ENCODE measurements around the gene ME2. TPM values are rescaled to one million over a fixed set of nuclear protein-coding genes. Genes with fewer than 3 reads are reported as not detected.

Gene ME2
- total RNA-seq: 73.2 and 98.4 TPM in 2 replicates

DNA sequence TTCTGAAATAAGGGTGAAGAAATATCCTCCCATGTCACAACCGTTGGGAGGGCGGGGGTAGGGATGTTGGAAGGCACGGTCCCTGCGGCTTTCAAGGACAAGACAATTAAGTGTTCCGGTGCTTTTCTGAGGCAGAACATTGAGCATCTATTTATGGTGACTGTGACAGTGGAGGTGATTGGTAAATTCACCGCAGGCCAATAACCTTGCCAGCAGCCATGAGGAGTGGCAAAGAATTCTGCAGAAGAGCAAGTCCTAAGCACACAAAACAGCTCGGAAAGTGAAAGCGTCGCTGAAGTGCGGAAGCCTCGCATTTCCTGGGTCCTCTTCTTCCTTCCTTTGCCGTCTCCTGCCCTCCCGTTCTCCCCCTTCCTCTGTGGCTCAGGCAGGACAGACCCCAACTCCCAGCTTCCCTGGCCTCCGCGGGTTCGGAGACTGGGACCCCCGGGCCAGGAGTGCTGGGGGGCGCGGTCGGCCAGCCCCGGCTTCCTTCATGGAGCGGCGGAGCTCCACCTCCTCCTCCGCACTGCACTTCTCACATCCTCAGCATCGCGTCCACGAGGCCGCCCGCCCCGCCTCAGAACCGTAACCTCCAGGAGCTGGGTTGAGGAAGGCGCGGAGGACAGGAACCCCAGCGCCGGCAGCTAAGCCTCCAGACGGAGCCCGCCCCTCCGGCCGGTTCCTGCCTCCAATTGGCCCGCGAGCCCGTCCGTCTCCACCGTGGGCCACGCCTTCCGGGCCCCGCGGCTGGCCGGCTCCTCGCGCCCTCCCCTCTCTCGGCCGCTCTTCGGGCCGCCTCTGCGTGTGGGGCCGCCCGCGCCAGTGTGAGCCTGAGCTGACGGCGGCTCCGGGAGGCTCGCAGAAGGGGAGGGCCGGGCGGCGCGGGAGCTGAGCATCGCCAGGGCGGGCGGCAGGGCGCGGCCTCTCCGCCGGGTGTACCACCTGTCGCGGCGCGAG, at the start of gene ME2:
TSS of gene ME2 (plus strand) at position 774 of the 957 bp plus-strand sequence. CDS start 16,703 bp downstream, outside the sequence.

DNA sequence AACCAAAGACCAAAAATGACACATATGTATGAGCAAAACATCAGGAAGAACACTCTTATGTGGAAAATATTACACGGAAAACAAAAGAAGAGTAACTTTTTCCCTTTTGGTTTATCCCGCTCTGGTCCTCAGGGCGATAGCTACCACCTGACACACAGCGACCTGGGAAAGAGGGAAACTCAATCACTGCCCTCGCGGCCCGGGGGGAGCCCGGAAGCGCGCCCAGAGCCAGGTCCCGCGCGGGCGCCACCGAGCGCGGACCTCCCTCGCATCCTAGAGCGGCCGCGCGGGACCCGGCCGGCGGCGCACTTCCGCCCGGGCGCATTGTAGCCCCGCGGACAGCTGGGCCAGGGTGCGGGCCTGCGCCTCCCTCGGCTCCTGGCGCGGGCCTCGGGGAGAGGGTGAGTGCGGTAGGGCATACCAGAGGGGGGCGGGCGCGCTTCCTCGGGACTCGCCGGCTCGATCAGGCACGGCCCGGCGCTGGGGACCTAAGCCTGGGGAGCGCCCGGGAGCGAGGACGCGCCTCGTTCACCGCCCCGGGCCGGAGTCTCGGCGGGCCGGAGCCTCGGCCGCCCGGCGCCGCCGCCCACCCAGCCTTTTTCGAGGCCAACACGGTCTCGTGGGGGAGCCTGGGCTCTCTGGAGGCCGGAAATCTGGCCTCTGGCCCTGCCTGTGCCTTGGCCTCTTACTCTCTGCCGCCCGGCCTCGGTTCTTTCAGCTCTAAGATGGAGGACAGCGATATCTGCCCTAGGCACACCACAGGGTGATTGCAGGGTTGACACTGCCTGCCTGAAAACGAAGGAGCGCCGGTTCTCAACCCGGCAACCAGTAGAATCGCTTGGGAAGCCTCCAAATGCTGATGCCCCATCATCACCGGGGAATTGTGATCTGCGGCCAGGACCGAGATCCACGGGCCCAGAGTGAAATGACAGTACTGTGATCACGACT, 89.1 kb downstream of the ME2 start, which contains the start of gene ELAC1:
TSS of gene ELAC1 (plus strand) at position 327 of the 948 bp plus-strand sequence. CDS start 6,365 bp downstream, outside the sequence.

Other genes with a start within 250 kb of the ME2 start
- not detected in 2 replicates for gene MRO, start 59.1 kb upstream of the ME2 start, total RNA-seq
- gene ELAC1, start 88.9 kb downstream of the ME2 start, total RNA-seq: 3.8 and 5.2 TPM in 2 replicates
- gene SMAD4, start 151.1 kb downstream of the ME2 start, total RNA-seq: 41.0 and 106 TPM in 2 replicates

All from nasal cavity respiratory epithelium epithelial cell of viscerocranial mucosa (primary cell).